Measurements from ENCODE around the gene PHYHIPL.

PHYHIPL gene

GRCh38 chr10:59284118-59284975 lies 107.9 kb downstream of the PHYHIPL start:
- Histone ChIP-seq H2BK120ac (ENCODE audit: low read depth, low read length) (no peak overlapping the region), H3K23ac (ENCODE audit: low read depth, low read length, poor library complexity) (no peak overlapping the region), H3K18ac (ENCODE audit: low read length) (peak overlapping the region; percentile 1), H3K27me3 (ENCODE audit: control insufficient read depth in 3 of 3, insufficient read depth in 3 of 3, low read depth in 1 of 3, low read length in 3 of 3) (no peaks in the 10 kb centered on the region), H4K91ac (ENCODE audit: low read depth, low read length, poor library complexity) (no peak overlapping the region), H3K14ac (ENCODE audit: low read length) (no peak overlapping the region), H2AFZ (ENCODE audit: low read length) (no peak overlapping the region), H3K27ac (replicated peaks; ENCODE audit: low read length) (no peak overlapping the region), H4K8ac (ENCODE audit: low read depth, low read length) (no peak overlapping the region), H3K9ac (ENCODE audit: low read depth, low read length, poor library complexity) (peak overlapping the region; percentile 17), H2BK5ac (ENCODE audit: low read length) (no peak overlapping the region), H2BK15ac (ENCODE audit: low read length) (peak overlapping the region; percentile 60), H3K4ac (ENCODE audit: low read length) (no peak overlapping the region), H3K9me3 (replicated peaks in 1 of 2; ENCODE audit: control insufficient read depth in 2 of 2, insufficient read depth in 1 of 2, low read depth in 1 of 2, low read length in 2 of 2) (peaks cover 0 to 1% of the 10 kb centered on the region in 2 donors), H3K4me1 (ENCODE audit: control insufficient read depth in 2 of 2, insufficient read depth in 1 of 2, low read depth in 1 of 2, low read length in 2 of 2) (peaks cover 0 to 13% of the 10 kb centered on the region in 2 donors), H2AK5ac (ENCODE audit: low read depth, low read length) (no peak overlapping the region), H3K4me3 (ENCODE audit: low read length in 2 of 2) (no peak overlapping the region), H3K79me1 (ENCODE audit: low read depth, low read length) (no peaks in the 10 kb centered on the region), H2BK12ac (ENCODE audit: low read length) (peak overlapping the region; percentile 79), H3K4me2 (ENCODE audit: insufficient read depth, low read length, poor library complexity, severe bottlenecking) (no peak overlapping the region), H3K36me3 (replicated peaks in 1 of 2; ENCODE audit: control insufficient read depth in 2 of 2, insufficient read depth in 2 of 2, low read length in 2 of 2) (no peaks in the 10 kb centered on the region)
- 100% methylated on average over 3 of the region's 7 CpGs; no CpG with 5 or more reads in 1 of the 2 donors for WGBS, 2 donors (ENCODE audit: extremely low coverage in 2 of 2, insufficient read length in 2 of 2, insufficient replicate concordance in 1 of 2)
- DNase-seq (ENCODE audit: low spot score): no peak

GRCh38 chr10:59285073-59285472 lies 108.6 kb downstream of the PHYHIPL start:
- Histone ChIP-seq H4K91ac (ENCODE audit: low read depth, low read length, poor library complexity) (no peak overlapping the region), H3K27me3 (ENCODE audit: control insufficient read depth in 3 of 3, insufficient read depth in 3 of 3, low read depth in 1 of 3, low read length in 3 of 3) (no peaks in the 10 kb centered on the region), H4K8ac (ENCODE audit: low read depth, low read length) (no peak overlapping the region), H3K27ac (replicated peaks; ENCODE audit: low read length) (no peak overlapping the region), H2AFZ (ENCODE audit: low read length) (no peak overlapping the region), H2BK12ac (ENCODE audit: low read length) (peak overlapping the region; percentile 79), H3K4me3 (ENCODE audit: low read length in 2 of 2) (no peak overlapping the region), H3K9me3 (replicated peaks in 1 of 2; ENCODE audit: control insufficient read depth in 2 of 2, insufficient read depth in 1 of 2, low read depth in 1 of 2, low read length in 2 of 2) (peaks cover 0 to 1% of the 10 kb centered on the region in 2 donors), H2BK15ac (ENCODE audit: low read length) (peak overlapping the region; percentile 60), H3K9ac (ENCODE audit: low read depth, low read length, poor library complexity) (no peak overlapping the region), H2BK120ac (ENCODE audit: low read depth, low read length) (no peak overlapping the region), H3K4me1 (ENCODE audit: control insufficient read depth in 2 of 2, insufficient read depth in 1 of 2, low read depth in 1 of 2, low read length in 2 of 2) (peaks cover 0 to 13% of the 10 kb centered on the region in 2 donors), H2BK5ac (ENCODE audit: low read length) (no peak overlapping the region), H3K18ac (ENCODE audit: low read length) (no peak overlapping the region), H3K14ac (ENCODE audit: low read length) (no peak overlapping the region), H3K23ac (ENCODE audit: low read depth, low read length, poor library complexity) (no peak overlapping the region), H3K36me3 (replicated peaks in 1 of 2; ENCODE audit: control insufficient read depth in 2 of 2, insufficient read depth in 2 of 2, low read length in 2 of 2) (no peaks in the 10 kb centered on the region), H2AK5ac (ENCODE audit: low read depth, low read length) (no peak overlapping the region), H3K79me1 (ENCODE audit: low read depth, low read length) (no peaks in the 10 kb centered on the region), H3K4me2 (ENCODE audit: insufficient read depth, low read length, poor library complexity, severe bottlenecking) (no peak overlapping the region), H3K4ac (ENCODE audit: low read length) (no peak overlapping the region)
- DNase-seq (ENCODE audit: low spot score): no peak
- no CpG with 5 or more reads among the region's 4 CpGs for WGBS, 2 donors (ENCODE audit: extremely low coverage in 2 of 2, insufficient read length in 2 of 2, insufficient replicate concordance in 1 of 2)

GRCh38 chr10:59285848-59286247 lies 109.4 kb downstream of the PHYHIPL start:
- Histone ChIP-seq H3K27me3 (ENCODE audit: control insufficient read depth in 3 of 3, insufficient read depth in 3 of 3, low read depth in 1 of 3, low read length in 3 of 3) (no peaks in the 10 kb centered on the region), H3K4ac (ENCODE audit: low read length) (no peak overlapping the region), H4K91ac (ENCODE audit: low read depth, low read length, poor library complexity) (no peak overlapping the region), H3K4me1 (ENCODE audit: control insufficient read depth in 2 of 2, insufficient read depth in 1 of 2, low read depth in 1 of 2, low read length in 2 of 2) (peaks cover 0 to 13% of the 10 kb centered on the region in 2 donors), H2AK5ac (ENCODE audit: low read depth, low read length) (no peak overlapping the region), H3K9me3 (replicated peaks in 1 of 2; ENCODE audit: control insufficient read depth in 2 of 2, insufficient read depth in 1 of 2, low read depth in 1 of 2, low read length in 2 of 2) (peaks cover 0 to 1% of the 10 kb centered on the region in 2 donors), H3K14ac (ENCODE audit: low read length) (no peak overlapping the region), H3K79me1 (ENCODE audit: low read depth, low read length) (no peaks in the 10 kb centered on the region), H3K27ac (replicated peaks; ENCODE audit: low read length) (no peak overlapping the region), H2AFZ (ENCODE audit: low read length) (no peak overlapping the region), H3K4me3 (ENCODE audit: low read length in 2 of 2) (no peak overlapping the region), H2BK12ac (ENCODE audit: low read length) (no peak overlapping the region), H2BK120ac (ENCODE audit: low read depth, low read length) (no peak overlapping the region), H3K9ac (ENCODE audit: low read depth, low read length, poor library complexity) (no peak overlapping the region), H2BK15ac (ENCODE audit: low read length) (no peak overlapping the region), H3K4me2 (ENCODE audit: insufficient read depth, low read length, poor library complexity, severe bottlenecking) (no peak overlapping the region), H3K23ac (ENCODE audit: low read depth, low read length, poor library complexity) (no peak overlapping the region), H3K36me3 (replicated peaks in 1 of 2; ENCODE audit: control insufficient read depth in 2 of 2, insufficient read depth in 2 of 2, low read length in 2 of 2) (no peaks in the 10 kb centered on the region), H3K18ac (ENCODE audit: low read length) (no peak overlapping the region), H2BK5ac (ENCODE audit: low read length) (no peak overlapping the region), H4K8ac (ENCODE audit: low read depth, low read length) (no peak overlapping the region)
- DNase-seq (ENCODE audit: low spot score): no peak
- WGBS, 2 donors (ENCODE audit: extremely low coverage in 2 of 2, insufficient read length in 2 of 2, insufficient replicate concordance in 1 of 2): no CpG with 5 or more reads among the region's 4 CpGs

- Histone ChIP-seq H3K9me3 (replicated peaks in 1 of 2; ENCODE audit: control insufficient read depth in 2 of 2, insufficient read depth in 1 of 2, low read depth in 1 of 2, low read length in 2 of 2) (peaks cover 0 to 1% of the 10 kb centered on the region in 2 donors), H2BK120ac (ENCODE audit: low read depth, low read length) (no peak overlapping the region), H3K27ac (replicated peaks; ENCODE audit: low read length) (no peak overlapping the region), H3K4ac (ENCODE audit: low read length) (no peak overlapping the region), H3K18ac (ENCODE audit: low read length) (no peak overlapping the region), H2BK15ac (ENCODE audit: low read length) (no peak overlapping the region), H3K4me2 (ENCODE audit: insufficient read depth, low read length, poor library complexity, severe bottlenecking) (no peak overlapping the region), H3K23ac (ENCODE audit: low read depth, low read length, poor library complexity) (no peak overlapping the region), H3K36me3 (replicated peaks in 1 of 2; ENCODE audit: control insufficient read depth in 2 of 2, insufficient read depth in 2 of 2, low read length in 2 of 2) (no peaks in the 10 kb centered on the region), H2BK12ac (ENCODE audit: low read length) (no peak overlapping the region), H3K4me3 (ENCODE audit: low read length in 2 of 2) (no peak overlapping the region), H3K79me1 (ENCODE audit: low read depth, low read length) (no peaks in the 10 kb centered on the region), H3K14ac (ENCODE audit: low read length) (no peak overlapping the region), H2BK5ac (ENCODE audit: low read length) (no peak overlapping the region), H3K27me3 (ENCODE audit: control insufficient read depth in 3 of 3, insufficient read depth in 3 of 3, low read depth in 1 of 3, low read length in 3 of 3) (no peaks in the 10 kb centered on the region), H4K8ac (ENCODE audit: low read depth, low read length) (no peak overlapping the region), H3K9ac (ENCODE audit: low read depth, low read length, poor library complexity) (no peak overlapping the region), H4K91ac (ENCODE audit: low read depth, low read length, poor library complexity) (no peak overlapping the region), H3K4me1 (ENCODE audit: control insufficient read depth in 2 of 2, insufficient read depth in 1 of 2, low read depth in 1 of 2, low read length in 2 of 2) (peaks cover 0 to 11% of the 10 kb centered on the region in 2 donors), H2AK5ac (ENCODE audit: low read depth, low read length) (no peak overlapping the region), H2AFZ (ENCODE audit: low read length) (no peak overlapping the region)
- no CpG with 5 or more reads among the region's 3 CpGs for WGBS, 2 donors (ENCODE audit: extremely low coverage in 2 of 2, insufficient read length in 2 of 2, insufficient replicate concordance in 1 of 2)
- no peak for DNase-seq (ENCODE audit: low spot score)
Observed at GRCh38 chr10:59287587-59288255, 111.3 kb downstream of the PHYHIPL start.
